Astrocyte of the cerebellum (primary cell): ENCODE measurements around the gene IL1R1.
"Not testable (repeated sequence)": the region's sequence is repeated elsewhere in the genome, so short reads cannot be mapped to it uniquely, and the experiment has no call there.

ENCODE experiments used
- DNase-seq: peaks from one replicate; pipeline ENCODE4 v3.0.0-alpha.2; 2011; ENCODE audit warnings: low read depth
- H3K4me3 ChIP-seq: 2 replicates; pipeline ENCODE4 v1.5.1; 2011; ENCODE audit warnings: mild to moderate bottlenecking, low read depth, low read length, moderate library complexity
- CTCF ChIP-seq: IDR thresholded peaks from 2 replicates; pipeline ENCODE4 v1.5.1; 2012; ENCODE audit warnings: low read length, low read depth, moderate library complexity, mild to moderate bottlenecking; ENCODE audit errors: missing control alignments
- in situ Hi-C: cut with HindIII; loops from 2 replicates; pipeline ENCODE4 v1.10.0; 2017; ENCODE audit warnings: low sequenced_read_pairs

The IL1R1 gene

GRCh38 chr2:102100371-102101096, 42.0 kb upstream of the IL1R1 start:
- TF ChIP-seq CTCF = no peak
- in situ Hi-C loops = loop anchor here (5.0 kb wide), 1 partner anchor 38 kb away; no protein-coding TSS in a partner anchor
- DNase-seq = peak; percentile 68
- H3K4me3 ChIP-seq = no peak overlapping the region

- no peak overlapping the region for H3K4me3 ChIP-seq
- no peak for DNase-seq
- TF ChIP-seq CTCF = no peak
- in situ Hi-C loops = loop anchor here (5.0 kb wide), 1 partner anchor 39 kb away; no protein-coding TSS in a partner anchor
Observed at GRCh38 chr2:102101097-102101848, 41.3 kb upstream of the IL1R1 start.

GRCh38 chr2:102101849-102102635, 40.5 kb upstream of the IL1R1 start:
- TF ChIP-seq CTCF = no peak
- in situ Hi-C loops = loop anchor here (5.0 kb wide), 1 partner anchor 40 kb away; no protein-coding TSS in a partner anchor
- no peak for DNase-seq
- no peak overlapping the region for H3K4me3 ChIP-seq

GRCh38 chr2:102102636-102102948, 40.0 kb upstream of the IL1R1 start:
- DNase-seq, H3K4me3 ChIP-seq: not testable (repeated sequence)
- in situ Hi-C loops = loop anchor here (5.0 kb wide), 1 partner anchor 40 kb away; no protein-coding TSS in a partner anchor

GRCh38 chr2:102103284-102103683, 39.3 kb upstream of the IL1R1 start:
- in situ Hi-C loops = loop anchor here (5.0 kb wide), 1 partner anchor 41 kb away; no protein-coding TSS in a partner anchor
- no peak for DNase-seq
- no peak for TF ChIP-seq CTCF
- no peak overlapping the region for H3K4me3 ChIP-seq

GRCh38 chr2:102103992-102104871, 38.3 kb upstream of the IL1R1 start:
- TF ChIP-seq CTCF = no peak
- peak; percentile 84 for DNase-seq
- H3K4me3 ChIP-seq = peak overlapping the region; percentile 49
- in situ Hi-C loops = loop anchor here (5.0 kb wide), 1 partner anchor 42 kb away; no protein-coding TSS in a partner anchor
